ENCODE measurements around the gene QRICH2.
"Not testable (repeated sequence)": the region's sequence is repeated elsewhere in the genome, so short reads cannot be mapped to it uniquely, and the experiment has no call there.

The QRICH2 gene

GRCh38 chr17:76251478-76252039, 56.5 kb downstream of the QRICH2 start:
- no peak for TF ChIP-seq CTCF (IDR thresholded peaks at IDR 0.05; ENCODE audit: insufficient read depth, low read depth, low read length, missing control alignments)
- H3K4me3 ChIP-seq (ENCODE audit: low read depth, low read length), result no peak overlapping the region
- no peak for DNase-seq (ENCODE audit: low read depth)

DNA sequence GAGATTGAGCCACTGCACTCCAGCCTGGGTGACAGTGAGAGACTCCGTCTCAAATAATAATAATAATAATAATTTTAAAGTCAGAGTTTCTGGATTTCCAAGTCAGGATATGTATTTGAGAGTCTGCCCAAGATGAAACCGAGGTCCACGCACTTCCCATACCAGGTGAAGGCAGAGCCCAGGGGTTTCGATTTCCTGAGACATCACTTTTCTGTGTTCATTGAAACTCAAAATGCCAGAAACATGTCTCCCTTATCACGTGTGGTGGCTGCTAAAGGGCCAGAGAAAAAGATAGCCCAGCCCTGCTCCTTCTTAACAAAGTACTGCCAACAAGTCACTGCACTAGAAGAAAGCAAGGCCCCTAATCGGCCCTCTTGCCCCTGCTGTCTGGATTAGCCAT, 57.9 kb downstream of the QRICH2 start:
- no peak overlapping the region for H3K4me3 ChIP-seq (ENCODE audit: low read depth, low read length)
- no peak for TF ChIP-seq CTCF (IDR thresholded peaks at IDR 0.05; ENCODE audit: insufficient read depth, low read depth, low read length, missing control alignments)
- no peak for DNase-seq (ENCODE audit: low read depth)

DNA sequence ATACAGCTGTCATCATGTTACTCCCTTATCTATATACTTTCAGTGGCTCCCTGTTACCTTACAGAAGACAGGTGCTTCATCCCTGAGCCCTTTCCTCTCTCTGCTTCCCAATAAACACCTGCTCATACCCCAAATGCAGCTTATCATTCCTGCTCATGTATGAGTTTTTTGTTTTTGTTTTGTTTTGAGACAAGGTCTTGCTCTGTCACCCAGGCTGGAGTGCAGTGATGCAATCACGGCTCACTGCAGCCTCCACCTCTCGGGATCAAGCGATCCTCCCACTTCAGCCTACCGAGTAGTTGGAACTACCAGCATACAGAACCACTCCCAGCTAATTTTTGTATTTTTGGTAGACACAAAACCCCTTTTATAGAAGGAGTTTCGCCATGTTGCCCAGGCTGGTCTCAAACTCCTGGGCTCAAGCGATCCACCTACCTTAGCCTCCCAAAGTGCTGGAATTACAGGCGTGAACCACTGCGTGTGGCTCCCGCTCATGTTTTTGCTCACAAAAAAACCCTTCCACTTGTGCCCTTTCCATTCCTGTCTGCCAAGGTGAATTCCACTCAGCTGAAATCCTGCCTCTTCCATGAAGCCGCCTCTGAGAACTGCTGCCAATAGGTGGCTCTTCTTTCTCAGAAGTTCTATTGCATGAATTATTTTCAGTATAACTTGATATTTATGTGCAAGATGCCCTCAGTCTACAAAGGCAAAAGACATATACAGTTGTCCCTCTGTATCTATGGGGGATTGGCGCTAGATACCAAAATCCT, 59.9 kb downstream of the QRICH2 start:
- no peak for TF ChIP-seq CTCF (IDR thresholded peaks at IDR 0.05; ENCODE audit: insufficient read depth, low read depth, low read length, missing control alignments)
- DNase-seq (ENCODE audit: low read depth), result no peak
- no peak overlapping the region for H3K4me3 ChIP-seq (ENCODE audit: low read depth, low read length)

- H3K4me3 ChIP-seq (ENCODE audit: low read depth, low read length), result no peak overlapping the region
- no peak for TF ChIP-seq CTCF (IDR thresholded peaks at IDR 0.05; ENCODE audit: insufficient read depth, low read depth, low read length, missing control alignments)
- DNase-seq (ENCODE audit: low read depth), result no peak
Measured at GRCh38 chr17:76247304-76247703, 60.8 kb downstream of the QRICH2 start.

DNA sequence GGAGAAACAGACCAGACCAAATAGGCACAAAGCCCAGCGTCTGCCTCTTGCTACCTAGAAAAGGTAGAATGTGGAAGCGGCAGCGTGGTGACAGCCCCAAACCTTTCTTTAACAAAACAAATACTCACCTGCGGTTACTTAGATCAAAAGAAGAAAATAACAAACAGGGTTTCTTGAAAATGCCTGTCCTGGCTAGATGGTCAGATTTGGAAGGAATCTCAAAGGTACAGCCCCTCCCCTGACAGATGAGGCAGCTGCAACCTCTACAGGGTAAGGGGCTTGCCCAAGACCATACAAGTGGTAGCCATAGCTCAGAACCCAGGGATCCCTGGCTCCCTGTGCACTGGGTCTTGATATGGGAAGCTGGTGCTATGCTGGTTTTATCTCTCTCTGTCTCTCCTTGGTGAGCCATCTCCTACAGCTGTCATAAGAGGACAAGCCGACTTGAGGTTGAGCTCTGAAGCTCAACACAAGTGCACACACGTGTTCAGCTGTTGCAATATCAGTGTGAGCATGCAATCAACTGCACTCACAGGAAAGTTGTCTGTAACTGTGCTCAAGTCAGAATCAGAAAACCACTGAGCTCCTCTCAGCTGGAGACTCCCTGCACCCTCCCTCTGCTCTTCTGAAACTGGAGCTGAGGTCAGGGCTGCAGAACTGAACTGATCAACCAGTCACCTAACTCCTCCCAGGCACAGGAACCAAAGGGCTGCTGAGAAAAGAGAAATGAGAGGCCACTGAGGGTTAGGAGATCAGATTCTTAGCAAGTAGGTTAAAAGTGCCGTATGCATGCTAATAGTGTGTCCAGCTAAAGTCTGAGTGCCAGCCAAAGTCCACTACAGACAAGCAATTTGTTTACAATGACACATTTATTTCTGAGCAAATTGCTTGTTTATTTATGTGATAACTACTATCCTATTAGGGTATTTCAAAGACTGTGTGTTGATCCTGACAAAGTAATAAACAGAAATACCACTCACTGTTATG, 61.7 kb downstream of the QRICH2 start:
- peak; percentile 99 for DNase-seq (ENCODE audit: low read depth)
- H3K4me3 ChIP-seq (ENCODE audit: low read depth, low read length), result no peak overlapping the region
- no peak for TF ChIP-seq CTCF (IDR thresholded peaks at IDR 0.05; ENCODE audit: insufficient read depth, low read depth, low read length, missing control alignments)

- DNase-seq (ENCODE audit: low read depth); H3K4me3 ChIP-seq (ENCODE audit: low read depth, low read length): not testable (repeated sequence)
Measured at GRCh38 chr17:76244721-76245120, 63.4 kb downstream of the QRICH2 start.

Measured in GM12865 (cell line).